Stimulated activated CD8-positive, alpha-beta memory T cell treated with anti-CD3 and anti-CD28 coated beads, Interleukin-15, amount 100 ng/mL, for 48 hours (primary cell): ENCODE data around the gene MEGF11.

Experiments used
- DNase-seq, 2 donors: peaks; one replicate each; pipeline ENCODE4 v3.0.0-alpha.2; 2020; ENCODE audit warnings: low read depth in 2 of 2

MEGF11 gene

DNA sequence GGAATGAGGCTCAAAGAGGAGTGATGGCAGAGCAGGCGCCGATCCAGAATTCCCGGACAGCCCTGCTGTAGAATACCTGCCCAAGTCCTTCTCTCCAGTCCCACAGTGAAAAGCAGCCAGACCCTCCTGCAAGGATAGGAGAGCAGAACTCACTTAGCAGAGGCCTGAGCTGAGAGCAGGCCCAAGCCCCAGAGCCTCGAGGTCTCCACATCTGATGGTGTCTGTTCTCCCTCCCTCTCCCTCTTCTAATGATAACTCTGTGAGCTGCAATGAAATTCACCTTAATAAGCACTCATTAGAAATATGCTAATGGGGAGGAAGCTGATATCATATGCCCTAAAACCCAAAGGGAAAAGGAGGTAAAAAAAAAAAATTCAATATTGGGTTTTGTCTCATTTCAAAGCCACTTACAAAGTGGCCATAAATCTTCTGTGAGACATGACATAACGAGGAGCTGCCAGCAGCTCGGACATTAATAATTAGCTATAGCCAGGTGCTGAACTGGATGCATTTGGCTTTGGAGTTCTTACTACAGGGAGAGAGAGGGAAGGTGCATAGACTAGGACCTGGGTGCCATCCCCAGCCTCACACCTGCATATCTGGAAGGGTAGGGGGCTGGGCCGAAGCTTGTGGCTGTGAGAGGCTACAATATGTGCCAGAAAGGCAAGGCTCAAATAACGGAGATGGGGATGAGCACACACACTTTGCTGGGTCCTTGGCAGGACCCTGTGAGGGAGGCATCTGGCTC lies 108.4 kb downstream of the MEGF11 start:
- no peak for DNase-seq

DNA sequence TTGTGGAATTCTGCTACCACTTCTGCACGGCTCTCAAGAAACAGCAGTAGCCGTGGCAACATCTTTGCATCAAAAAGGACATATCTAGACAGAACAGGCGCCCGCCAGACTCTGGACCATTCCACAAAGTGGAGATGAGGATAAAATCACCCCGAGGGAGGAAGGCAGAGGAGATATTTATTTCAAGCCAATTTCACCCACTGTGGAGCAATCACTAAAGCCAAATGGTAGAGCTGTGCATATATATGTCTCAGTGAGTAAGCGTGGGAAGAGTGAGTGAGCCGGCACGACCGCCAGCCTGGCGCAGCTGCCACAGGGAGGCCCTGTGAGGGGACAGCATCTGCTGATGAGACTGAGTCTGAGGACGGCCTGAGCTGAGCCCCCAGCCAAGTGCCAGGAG lies 111.3 kb downstream of the MEGF11 start:
- no peak for DNase-seq

DNA sequence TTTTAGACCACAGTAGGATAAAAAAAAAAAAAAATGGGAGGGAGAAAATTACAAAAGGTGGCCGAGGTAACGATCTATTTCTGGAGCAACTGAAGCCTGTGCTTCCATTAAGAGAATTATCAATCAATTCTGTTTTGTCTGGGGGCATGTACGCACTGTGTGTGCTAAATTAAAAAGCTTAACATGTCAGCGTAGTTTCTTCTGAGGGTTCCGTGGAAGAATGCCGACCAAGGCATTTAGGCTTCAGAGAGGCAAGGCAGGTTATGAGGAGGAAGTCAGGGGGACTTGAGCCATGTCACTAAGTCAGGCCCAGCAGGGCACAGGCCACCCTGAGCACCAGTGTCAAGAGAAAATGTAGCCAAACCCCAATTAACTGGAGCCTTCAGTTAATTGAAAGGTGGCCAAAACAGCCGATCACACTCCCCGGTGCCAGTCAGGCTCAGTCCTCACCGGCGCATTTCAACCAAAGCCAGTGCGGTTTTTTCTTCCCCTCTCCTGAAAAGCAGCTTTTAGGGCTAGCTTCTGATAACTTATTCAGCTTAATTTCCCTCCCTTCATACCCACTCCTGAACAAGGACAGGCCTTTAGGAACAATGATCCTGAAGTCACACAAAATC lies 113.9 kb downstream of the MEGF11 start:
- DNase-seq: no peak

DNA sequence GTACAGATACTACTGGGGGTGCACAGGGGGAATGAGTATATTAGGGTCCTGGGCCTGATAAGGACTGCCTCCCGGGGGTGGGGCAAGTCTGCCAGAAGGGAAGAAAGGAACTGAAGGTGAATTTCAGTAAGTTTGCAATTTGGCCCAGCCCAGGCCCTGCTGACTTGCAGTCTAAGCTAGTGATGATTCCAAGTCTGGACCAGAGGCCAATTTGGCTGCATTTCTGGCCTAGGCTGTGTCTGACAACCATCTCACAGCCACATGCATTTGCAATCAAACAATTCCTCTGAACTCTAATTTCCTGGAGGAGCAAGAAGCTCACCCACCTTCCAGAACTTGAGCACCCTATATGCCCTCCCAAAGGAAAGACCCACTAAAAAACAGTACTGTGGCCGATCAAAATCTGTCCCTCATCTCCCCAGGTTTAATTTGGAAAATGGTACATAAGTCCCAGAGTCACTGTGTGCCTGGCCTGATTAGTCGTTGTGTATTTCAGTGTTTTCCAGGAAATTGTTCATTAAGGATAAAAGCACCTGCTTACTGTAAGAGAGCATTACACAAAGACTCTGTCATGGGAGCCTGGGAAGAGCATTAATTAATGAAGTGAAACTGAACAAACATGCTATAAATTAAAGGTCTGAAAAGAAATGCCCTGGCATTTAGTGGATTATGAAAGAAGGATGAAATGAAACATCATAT lies 114.5 kb downstream of the MEGF11 start:
- DNase-seq: no peak

DNA sequence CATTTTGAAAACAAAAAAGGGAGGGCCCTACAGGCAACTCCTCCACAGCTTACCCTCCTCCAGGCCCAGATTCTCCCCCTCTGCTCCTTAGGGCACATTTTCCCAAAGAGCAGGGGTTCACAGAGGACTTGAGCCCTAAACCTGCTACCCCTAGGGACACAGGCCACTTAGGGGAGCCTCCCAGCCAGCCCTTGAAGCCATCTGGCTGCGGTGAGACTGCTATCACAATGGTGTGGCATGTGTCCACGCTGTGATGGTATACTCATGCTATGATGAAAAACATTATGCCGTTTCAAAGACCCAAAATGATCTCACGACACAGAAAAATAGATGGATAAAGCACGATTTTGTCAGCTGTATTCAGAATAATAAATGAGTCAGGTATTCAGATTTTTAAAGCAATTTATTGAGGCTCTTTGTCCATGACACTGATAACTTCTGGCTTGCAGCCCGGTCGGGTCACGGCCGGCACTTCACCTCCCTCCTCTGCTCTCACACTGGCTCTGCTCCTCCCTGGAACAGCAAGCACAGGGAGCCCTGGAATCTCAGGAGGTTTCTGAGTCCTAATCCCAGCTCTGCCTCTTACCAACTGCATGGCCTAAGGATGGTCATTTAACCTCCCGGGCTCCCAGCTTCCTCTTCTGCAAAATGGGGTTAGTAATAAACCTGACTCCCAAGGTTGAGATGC lies 115.3 kb downstream of the MEGF11 start:
- no peak for DNase-seq

DNA sequence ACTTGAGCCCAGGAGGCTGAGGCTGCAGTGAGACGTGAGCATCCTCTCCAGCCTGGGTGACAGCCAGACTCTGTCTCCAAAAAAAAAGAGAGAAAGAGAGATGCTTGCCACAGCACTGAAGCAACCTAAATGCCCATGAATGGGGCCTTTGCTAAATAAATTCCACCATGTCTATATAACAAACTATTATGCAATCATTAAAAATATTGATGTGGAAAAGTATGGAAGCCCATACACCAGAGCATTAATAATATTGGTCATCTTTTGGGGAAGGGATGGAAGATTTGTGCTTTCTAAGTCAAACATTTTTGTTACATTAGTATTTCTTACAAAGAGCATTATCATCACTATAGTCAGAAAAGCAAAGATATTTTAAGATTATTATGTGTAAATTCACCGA lies 116.6 kb downstream of the MEGF11 start:
- no peak for DNase-seq

DNA sequence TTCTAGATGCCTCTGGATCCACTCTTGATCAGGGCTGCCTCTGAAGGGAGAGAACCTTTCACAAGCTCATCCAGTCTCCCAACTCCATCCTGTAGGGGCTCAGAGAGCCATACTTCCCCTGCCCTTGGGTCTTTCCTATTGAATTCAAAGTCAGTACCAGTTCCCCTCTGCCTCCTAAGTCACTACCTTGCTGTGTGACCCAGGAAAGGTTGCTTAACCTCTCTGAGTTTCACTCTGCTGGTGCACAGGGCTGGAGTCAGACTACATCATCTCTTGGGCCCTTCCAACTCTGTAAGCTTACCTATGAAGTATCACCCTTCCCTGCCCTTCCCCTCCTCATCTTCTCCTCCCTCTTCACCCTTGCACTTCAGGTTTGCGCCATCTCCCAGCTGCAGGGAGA lies 117.9 kb downstream of the MEGF11 start:
- DNase-seq: no peak

DNA sequence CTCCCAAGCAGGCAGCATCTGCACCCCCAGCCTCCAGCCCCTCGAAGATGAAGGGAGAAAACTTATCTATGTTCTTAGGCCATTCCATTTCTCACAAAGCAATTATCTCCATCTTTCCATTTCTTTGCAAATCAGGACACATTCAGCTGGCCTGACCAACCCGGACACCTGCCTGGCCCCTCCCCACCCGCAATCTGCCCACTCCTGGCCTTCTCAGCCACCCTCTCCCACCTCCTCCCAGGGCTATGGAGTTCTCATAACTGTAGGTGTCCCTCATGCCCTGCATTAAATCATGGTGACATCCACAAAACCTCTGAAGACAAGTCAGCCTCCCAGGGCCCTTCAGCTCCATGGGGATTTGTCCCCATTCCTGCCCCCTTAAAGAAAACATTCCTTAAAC lies 119.3 kb downstream of the MEGF11 start:
- no peak for DNase-seq

DNA sequence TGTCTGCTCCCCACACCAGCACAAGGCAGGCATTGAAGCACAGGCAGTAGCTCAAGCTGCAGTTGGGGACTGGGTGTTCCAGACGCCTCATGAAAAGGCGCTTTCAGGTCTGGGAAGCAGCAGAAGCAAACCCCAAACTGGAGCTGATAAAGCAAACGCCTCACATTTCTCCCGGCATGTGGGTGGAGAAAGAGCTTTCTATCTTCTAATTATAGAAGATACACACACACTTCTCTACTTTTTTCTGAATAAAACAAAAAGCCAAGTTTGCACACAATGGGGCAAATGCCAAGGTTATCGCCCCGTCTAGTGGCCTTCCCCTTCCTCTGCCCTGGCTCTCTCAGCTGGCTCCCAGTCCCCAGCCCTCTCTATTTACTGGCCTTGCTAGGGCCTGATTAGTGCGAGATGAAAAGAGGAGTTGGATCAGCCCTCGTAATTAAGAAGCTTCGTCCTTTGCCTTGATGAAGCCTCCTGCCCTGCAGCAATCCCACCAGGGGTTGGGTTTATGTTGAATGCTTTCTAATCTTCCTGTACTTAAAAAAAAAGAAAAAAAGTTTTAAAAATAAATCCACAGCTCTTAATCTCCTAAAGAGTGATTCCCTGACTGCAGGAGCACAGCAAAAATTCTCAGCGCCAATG lies 120.2 kb downstream of the MEGF11 start:
- DNase-seq: no peak

DNA sequence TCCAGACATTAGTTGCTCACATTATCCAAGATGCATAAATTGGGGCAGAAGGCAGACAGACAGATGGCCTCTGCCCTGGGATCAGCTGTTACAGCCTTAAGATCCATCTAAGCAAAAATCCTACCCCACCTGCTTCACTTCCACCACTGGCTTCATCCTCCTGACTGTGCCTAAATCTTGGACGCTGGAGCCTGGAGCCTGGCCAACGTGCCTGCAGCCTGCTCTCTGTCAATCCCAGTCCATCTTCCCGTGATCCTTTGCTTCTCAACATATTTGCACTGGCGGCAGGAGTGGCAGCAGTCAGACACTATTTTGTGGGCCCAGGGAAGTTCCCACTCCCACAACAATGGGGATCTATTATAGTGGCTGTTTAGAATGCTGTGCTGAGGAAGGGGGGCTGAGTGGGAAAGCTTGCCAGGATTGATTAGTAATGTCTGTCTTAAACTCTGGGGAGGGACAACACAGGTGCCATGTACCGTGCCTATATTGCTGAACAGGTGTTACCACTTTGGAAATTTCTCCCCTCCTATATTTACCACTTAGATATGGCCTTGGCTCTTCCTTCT lies 121.2 kb downstream of the MEGF11 start:
- DNase-seq: no peak

DNA sequence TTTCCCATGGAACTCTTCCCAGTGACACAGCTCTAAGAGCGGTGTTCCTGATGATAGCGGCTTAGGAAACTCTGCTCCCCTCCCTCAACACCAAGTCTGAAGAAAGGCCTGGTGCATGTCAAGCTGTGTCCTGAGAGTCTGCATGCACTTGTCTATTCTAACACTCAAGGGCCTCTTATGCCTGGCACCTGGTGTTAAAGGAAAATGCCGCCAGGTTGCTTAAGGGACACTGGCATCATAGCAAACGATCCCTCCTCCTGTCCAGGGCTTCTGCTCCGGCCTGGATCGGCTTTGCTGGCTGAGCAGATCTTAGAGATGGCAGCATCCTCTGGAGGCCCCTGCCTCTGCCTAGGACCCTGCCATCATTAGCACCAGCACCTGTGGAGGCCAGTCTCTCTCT lies 121.7 kb downstream of the MEGF11 start:
- no peak for DNase-seq

DNA sequence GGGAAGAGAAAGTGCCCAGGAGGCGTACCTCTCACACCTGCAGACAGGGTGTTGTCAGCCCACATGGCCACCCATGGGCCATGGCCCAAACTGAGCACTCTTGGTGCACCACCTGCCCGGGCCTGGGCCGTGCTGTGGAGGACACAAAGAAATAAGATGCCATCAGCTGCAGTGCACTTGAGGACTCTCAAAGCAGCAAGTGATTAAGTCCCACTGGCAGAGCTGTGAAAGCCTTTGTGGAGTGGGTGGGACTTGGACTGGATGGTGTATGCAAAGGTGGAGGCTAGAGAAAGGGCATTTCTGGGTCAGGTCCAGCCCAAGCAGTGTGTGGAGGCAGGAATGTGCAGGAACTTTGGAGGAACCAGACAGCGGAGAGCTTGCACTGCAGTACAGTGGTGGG lies 122.3 kb downstream of the MEGF11 start:
- no peak for DNase-seq

DNA sequence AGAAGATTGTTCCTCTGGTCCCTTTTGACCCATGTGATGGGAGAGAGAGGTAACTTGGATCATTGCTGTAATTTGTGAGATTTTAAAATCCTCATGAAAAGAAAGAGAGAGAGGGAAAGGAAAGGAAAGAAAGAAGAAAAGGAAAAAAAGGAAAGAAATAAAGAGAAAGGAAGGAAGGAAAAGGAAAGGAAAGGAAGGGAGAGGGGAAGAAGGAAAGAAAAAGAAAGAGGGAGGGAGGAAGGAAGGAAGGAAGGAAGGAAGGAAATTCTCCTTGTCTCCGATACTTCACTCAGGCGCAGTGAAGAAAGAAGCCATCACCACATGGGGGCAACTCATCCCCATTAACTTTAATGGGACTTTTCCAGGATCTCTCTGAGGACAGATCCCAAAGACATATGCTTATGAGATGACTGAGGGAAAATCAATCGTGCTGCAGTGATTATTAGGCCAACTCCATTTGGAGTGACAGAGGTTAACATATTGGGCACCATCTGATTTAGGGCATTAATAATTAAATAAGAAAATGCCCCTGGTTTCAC lies 123.0 kb downstream of the MEGF11 start:
- no peak for DNase-seq

DNA sequence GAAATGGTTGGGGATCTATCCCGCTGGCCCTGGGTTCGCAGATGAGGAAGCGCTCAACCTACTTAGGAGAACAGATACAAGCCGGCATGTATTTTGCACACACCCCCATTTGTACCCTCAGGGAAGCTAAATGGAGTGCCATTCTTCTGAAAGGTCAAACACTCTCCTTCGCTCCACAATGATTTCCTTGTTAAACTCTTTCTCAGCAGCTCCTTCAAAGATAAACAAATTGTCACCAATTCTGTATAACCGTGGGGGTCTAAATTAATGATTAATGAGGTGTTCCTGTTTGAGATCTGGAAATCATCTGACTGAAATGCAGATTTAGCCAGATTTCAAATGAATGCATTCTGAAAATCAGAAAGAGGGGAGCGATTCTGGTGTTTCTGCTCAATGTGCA lies 124.0 kb downstream of the MEGF11 start:
- no peak for DNase-seq

DNA sequence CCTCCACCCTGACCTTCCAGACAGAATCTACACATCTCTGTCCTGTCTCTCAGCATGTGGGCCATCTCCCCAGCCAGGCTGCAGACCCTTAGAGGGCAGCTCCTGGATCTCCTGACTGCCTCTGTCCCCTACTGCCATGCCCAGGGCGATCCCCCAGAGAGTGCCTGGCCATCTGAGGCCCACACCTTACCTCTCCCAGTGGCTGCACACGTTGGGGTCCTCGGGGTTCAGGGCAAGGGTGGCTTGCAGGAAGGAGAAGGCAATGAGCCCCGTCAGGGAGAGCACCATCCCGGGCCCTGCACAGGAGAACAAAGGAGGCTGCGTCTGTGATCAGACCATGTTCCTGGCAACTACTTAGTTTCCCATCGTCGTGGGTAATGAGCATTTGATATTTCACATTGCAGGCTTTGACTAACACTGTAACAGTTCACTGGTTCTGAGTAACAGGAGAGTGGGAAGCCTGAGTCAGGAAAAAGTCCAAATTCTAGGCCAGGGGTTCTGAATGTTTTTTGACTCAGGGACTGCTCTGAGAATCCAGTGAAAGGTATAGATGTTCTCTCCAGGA lies 125.4 kb downstream of the MEGF11 start:
- DNase-seq: no peak

DNA sequence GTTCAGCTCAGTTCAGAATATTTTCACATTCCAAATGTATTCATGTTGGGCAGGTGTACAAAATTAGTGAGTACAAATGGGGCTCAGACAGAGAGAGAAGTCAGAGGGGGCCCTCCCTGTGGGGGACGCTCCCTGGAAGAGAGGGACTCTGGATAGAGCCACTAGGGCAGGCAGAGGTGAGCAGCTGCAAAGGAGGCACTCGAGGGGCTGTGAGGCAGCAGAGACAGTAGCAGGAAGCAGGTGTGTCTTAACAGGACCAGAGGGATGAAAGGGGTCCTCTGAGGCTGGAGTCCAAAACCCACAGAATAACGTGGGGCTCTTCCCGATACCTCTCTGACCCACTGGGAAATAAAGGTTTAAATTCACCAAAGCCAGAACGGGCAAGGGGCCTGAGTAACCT lies 127.1 kb downstream of the MEGF11 start:
- no peak for DNase-seq

DNA sequence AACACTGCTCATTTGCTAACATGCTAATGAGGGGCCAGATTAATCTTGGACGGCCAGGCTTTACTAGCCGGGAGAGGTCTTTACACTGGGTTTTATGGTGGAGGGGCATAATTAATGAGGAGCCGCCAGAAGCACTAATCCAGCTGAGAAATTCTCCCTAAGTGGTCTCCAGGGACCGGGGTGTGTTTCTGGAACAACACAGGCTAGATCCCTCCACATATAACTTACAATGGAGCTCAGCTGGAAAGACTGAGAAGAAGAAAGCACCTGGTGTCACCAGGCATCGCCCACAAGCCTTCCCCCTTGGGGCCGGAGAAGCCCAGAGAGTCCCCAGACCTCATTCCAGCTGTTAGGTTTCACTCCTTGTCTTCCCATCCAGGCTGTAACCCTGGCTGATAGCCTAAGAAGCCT lies 127.5 kb downstream of the MEGF11 start:
- no peak for DNase-seq

DNA sequence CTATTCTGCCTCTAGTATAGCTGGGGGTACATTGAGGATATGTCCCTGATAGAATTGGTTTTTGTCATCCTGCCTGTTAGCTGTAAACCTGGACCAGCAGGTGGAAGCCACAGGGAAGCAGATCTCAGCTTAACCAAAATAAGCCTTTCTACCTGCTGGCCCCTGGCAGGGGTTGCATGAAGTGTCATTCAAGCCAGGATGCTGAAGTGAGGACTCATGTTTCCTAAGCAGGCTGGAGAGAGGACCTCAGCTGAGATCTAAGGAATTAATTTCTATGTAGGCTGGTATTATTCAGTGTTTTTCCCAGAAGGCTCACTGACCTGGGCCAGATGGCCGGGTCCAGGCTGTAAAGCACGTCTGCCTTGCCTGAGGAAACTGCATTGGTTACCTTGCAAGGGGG lies 128.9 kb downstream of the MEGF11 start:
- DNase-seq: no peak

DNA sequence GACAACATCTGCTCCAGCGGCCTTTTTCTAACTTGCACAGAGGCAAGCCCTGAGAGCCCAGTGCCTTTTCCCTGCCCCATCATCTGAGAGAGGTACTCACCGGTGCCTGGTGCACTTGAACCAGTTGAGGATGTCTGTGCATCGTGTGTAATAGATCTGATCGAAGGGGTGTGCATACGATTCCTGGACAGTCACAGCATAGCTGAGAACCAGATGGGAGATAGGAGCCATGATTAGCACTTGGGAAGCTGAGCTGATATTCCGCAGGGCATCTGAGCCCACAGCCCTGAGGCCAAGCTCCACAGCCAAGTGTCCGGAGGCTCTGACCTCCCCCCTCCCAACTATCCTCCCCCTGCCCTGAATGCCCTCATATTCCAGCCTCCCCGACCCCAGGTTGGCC lies 129.8 kb downstream of the MEGF11 start:
- no peak for DNase-seq

DNA sequence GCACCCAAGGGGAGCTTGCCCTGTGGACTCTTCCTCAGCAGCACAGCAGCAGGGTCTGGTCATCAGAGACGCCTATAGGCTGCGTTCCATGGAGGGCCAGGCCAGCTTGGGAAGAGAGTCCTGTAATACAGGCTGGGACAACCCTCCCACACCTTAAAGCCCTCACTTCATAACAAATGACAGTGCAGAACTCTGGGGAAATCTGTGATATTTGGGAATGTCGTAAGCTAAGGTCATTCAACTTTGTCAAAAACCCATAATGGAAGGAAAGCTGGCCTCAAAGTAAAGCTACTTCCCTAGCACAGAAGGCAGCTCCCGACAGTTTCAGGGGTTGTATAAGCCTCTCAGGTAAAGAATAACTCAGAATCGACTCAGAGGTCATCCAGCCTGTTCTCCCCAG lies 133.1 kb downstream of the MEGF11 start:
- DNase-seq: no peak

DNA sequence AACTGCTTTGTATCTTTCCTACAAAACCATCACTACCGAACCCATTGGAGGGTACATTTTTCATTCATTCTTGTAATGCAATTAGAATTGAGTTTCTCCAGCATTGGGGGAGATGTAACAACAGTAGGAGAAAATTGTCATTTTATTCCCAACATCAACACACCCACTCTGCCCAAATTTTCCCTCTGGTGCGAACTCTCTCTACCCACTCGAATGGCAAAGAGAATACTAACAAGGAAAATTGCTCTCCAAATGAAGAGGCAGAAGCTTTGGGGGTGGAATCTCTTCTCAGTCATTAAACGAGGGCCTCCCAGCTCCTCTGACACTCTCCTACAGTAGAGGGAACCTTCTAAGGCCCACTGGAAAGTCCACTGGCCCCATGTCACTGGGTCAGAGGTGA lies 135.7 kb downstream of the MEGF11 start:
- no peak for DNase-seq
